ENCODE data around the gene MRPL44.

MRPL44 gene

GRCh38 chr2:224011837-224012236 is 54.6 kb downstream of the MRPL44 start:
- no peak for FAIRE-seq

- no peak for FAIRE-seq
Observed at GRCh38 chr2:224014336-224014735, 57.1 kb downstream of the MRPL44 start.

- no peak for FAIRE-seq
Observed at GRCh38 chr2:224016963-224017362, 59.7 kb downstream of the MRPL44 start.

Data from G401.6 (cell line).